OCI-LY7 (cell line): ENCODE data around the gene CACNG3. TPM values are rescaled to one million over a fixed set of nuclear protein-coding genes. Genes with fewer than 3 reads are reported as not detected.
"Not testable (repeated sequence)": the region's sequence is repeated elsewhere in the genome, so short reads cannot be mapped to it uniquely, and the experiment has no call there.

Source experiments
- BruUV-seq: library from RNA; stranded (reverse); fragments of 400-500 nt; replicated peaks from 2 replicates; lab custom pipeline; 2021; lab: Mats Ljungman, UMichigan
- CTCF ChIA-PET: fragments of 300-600 bp; sonication (Branson Sonifier 250); formaldehyde crosslinking; loops from one replicate; lab custom pipeline; 2022; ENCODE audit warnings: antibody characterized with exemption; ENCODE audit not compliant: unreplicated experiment; lab: Charles Lee
- POLR2A ChIA-PET: fragments of 300-600 bp; sonication (Branson Sonifier 250); formaldehyde crosslinking; loops from one replicate; lab custom pipeline; 2022; ENCODE audit warnings: antibody characterized with exemption; lab: Charles Lee
- DNase-seq: peaks from one replicate; pipeline ENCODE4 v3.0.0-alpha.2; 2015; ENCODE audit warnings: low spot score
- H2AFZ ChIP-seq: fragments of 200-600 bp; sonication (generic), shearing (Covaris generic); 2 replicates; pipeline ENCODE4 v1.6.1; 2014; ENCODE audit warnings: mild to moderate bottlenecking, antibody characterized with exemption, low read length, moderate library complexity
- H3K27ac ChIP-seq: fragments of 200-600 bp; sonication (generic); 2 replicates; pipeline ENCODE4 v1.5.1; 2014; ENCODE audit warnings: mixed run types, low read depth, mild to moderate bottlenecking, moderate library complexity, low read length, inconsistent platforms; ENCODE audit not compliant: poor library complexity, severe bottlenecking
- H3K36me3 ChIP-seq: fragments of 200-600 bp; sonication (generic); 2 replicates; pipeline ENCODE4 v1.6.1; 2014; ENCODE audit warnings: mild to moderate bottlenecking, antibody characterized with exemption, low read length, moderate library complexity, mixed read lengths; ENCODE audit not compliant: insufficient read depth
- H3K4me1 ChIP-seq: fragments of 200-600 bp; sonication (generic); 2 replicates; pipeline ENCODE4 v1.5.1; 2014; ENCODE audit warnings: mild to moderate bottlenecking, low read length; ENCODE audit not compliant: insufficient read depth, poor library complexity, severe bottlenecking
- H3K4me2 ChIP-seq: fragments of 200-600 bp; sonication (generic); 2 replicates; pipeline ENCODE4 v1.6.1; 2014; ENCODE audit warnings: mild to moderate bottlenecking, low read length
- H3K4me3 ChIP-seq: fragments of 200-600 bp; sonication (generic); 2 replicates; pipeline ENCODE4 v1.5.1; 2014; ENCODE audit warnings: mild to moderate bottlenecking, low read depth, low read length; ENCODE audit not compliant: poor library complexity, severe bottlenecking
- H3K79me2 ChIP-seq: fragments of 200-600 bp; sonication (generic); 2 replicates; pipeline ENCODE4 v1.6.1; 2016; ENCODE audit warnings: low read depth, mild to moderate bottlenecking, low read length, moderate library complexity, mixed read lengths; ENCODE audit not compliant: insufficient read depth
- H3K9me2 ChIP-seq: fragments of 200-600 bp; sonication (generic); 2 replicates; pipeline ENCODE4 v1.6.1; 2016; ENCODE audit warnings: mild to moderate bottlenecking, low read length, mixed read lengths; ENCODE audit not compliant: insufficient read depth
- H3K9me3 ChIP-seq: fragments of 200-600 bp; sonication (generic); 2 replicates; pipeline ENCODE4 v1.6.1; 2014; ENCODE audit warnings: mild to moderate bottlenecking, mixed run types, low read length, mixed read lengths
- H4K20me1 ChIP-seq: fragments of 200-600 bp; sonication (generic); 2 replicates; pipeline ENCODE4 v1.6.1; 2014; ENCODE audit warnings: mild to moderate bottlenecking, antibody characterized with exemption, low read length, moderate library complexity, mixed read lengths; ENCODE audit not compliant: insufficient read depth
- EZH2phosphoT487 ChIP-seq: fragments of 200-600 bp; sonication (generic); IDR thresholded peaks from 2 replicates; pipeline ENCODE4 v1.6.1; 2018; ENCODE audit warnings: low read depth, borderline replicate concordance, mild to moderate bottlenecking, mixed run types, antibody characterized with exemption, low read length, moderate library complexity, mixed read lengths
- intact Hi-C: fragments of 100-400 bp; cut with micrococcal nuclease; formaldehyde crosslinking; loops from one replicate; pipeline ENCODE4 v1.10.0; 2022; ENCODE audit not compliant: unreplicated experiment
- total RNA-seq, 2 experiments: library from RNA; depleted of rRNA in 1 of 2; stranded (reverse); fragments of >200 nt in 1 of 2; shearing (Covaris generic) in 1 of 2; gene quantifications; 2 replicates each; pipeline ENCODE4 v1.2.3, GENCODE V29; 2014 to 2022
- TF ChIP-seq, protein P1 (sequence below): fragments of 200-600 bp; sonication (generic); conservative IDR thresholded peaks from 2 replicates; pipeline ENCODE4 v1.5.1; 2014; ENCODE audit warnings: mild to moderate bottlenecking, antibody characterized with exemption, low read length, moderate library complexity, mixed read lengths

Gene CACNG3
- total RNA-seq, 2 experiments from 2014 or later, result 0.06 TPM; not detected in 1

DNA sequence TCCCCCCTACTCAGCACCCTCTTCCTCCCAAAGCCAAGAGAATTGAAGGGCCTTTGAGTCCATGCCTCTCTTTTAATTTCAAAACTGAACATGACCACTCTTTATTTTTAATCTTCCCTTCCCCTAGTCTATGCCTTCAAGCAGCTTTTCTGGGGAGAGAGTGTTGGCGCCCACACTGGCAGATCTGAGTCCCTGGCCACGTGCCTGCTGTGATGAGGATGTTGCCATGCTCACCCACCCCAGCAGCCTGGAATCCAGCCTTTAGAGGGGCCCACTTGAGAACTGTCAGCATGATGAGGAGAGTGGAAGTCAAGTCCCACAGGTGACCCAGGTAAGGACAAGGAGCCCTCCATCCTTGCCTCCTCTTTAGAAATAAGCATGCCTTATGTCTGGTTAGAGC lies 20.3 kb upstream of the CACNG3 start:
- BruUV-seq, result no TSS peak
- Histone ChIP-seq H3K79me2 (no peaks in the 10 kb centered on the region), H3K4me1 (no peaks in the 10 kb centered on the region), H3K36me3 (no peaks in the 10 kb centered on the region), H3K4me2 (no peak overlapping the region), H2AFZ (no peak overlapping the region), H3K4me3 (no peak overlapping the region), H4K20me1 (no peaks in the 10 kb centered on the region), H3K27ac (no peak overlapping the region), H3K9me3 (no peaks in the 10 kb centered on the region), H3K9me2 (no peaks in the 10 kb centered on the region)
- ChIA-PET POLR2A (no interaction called here), CTCF (no interaction called here)
- TF ChIP-seq EZH2phosphoT487, result no peak
- TF ChIP-seq, protein P1, sequence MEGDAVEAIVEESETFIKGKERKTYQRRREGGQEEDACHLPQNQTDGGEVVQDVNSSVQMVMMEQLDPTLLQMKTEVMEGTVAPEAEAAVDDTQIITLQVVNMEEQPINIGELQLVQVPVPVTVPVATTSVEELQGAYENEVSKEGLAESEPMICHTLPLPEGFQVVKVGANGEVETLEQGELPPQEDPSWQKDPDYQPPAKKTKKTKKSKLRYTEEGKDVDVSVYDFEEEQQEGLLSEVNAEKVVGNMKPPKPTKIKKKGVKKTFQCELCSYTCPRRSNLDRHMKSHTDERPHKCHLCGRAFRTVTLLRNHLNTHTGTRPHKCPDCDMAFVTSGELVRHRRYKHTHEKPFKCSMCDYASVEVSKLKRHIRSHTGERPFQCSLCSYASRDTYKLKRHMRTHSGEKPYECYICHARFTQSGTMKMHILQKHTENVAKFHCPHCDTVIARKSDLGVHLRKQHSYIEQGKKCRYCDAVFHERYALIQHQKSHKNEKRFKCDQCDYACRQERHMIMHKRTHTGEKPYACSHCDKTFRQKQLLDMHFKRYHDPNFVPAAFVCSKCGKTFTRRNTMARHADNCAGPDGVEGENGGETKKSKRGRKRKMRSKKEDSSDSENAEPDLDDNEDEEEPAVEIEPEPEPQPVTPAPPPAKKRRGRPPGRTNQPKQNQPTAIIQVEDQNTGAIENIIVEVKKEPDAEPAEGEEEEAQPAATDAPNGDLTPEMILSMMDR, result no peak
- DNase-seq, result no peak
- intact Hi-C loops, result no loop called here

- H2AFZ ChIP-seq, H3K27ac ChIP-seq, POLR2A ChIA-PET, H3K79me2 ChIP-seq, CTCF ChIA-PET, H3K9me3 ChIP-seq, DNase-seq, H3K36me3 ChIP-seq, BruUV-seq, H3K4me3 ChIP-seq, intact Hi-C loops, H3K4me1 ChIP-seq, H3K4me2 ChIP-seq, H4K20me1 ChIP-seq, H3K9me2 ChIP-seq: not testable (repeated sequence)
These were observed 17.3 kb upstream of the CACNG3 start for GRCh38 chr16:24238846-24239245.

GRCh38 chr16:24246911-24247607 lies 9.1 kb upstream of the CACNG3 start:
- intact Hi-C loops, result no loop called here
- Histone ChIP-seq H3K79me2 (no peaks in the 10 kb centered on the region), H3K9me3 (no peaks in the 10 kb centered on the region; the same call in 1 of the 2 replicates), H3K4me1 (peaks cover 26% of the 10 kb centered on the region), H3K4me3 (no peak overlapping the region), H3K9me2 (no peaks in the 10 kb centered on the region), H3K36me3 (no peaks in the 10 kb centered on the region), H3K4me2 (no peak overlapping the region), H4K20me1 (no peaks in the 10 kb centered on the region), H3K27ac (no peak overlapping the region), H2AFZ (no peak overlapping the region)
- POLR2A ChIA-PET, result no interaction called here
- CTCF ChIA-PET, result no interaction called here
- TF ChIP-seq, protein P1, result no peak
- no peak for TF ChIP-seq EZH2phosphoT487
- DNase-seq, result no peak
- BruUV-seq, result no TSS peak
